HepG2 (cell line): Measurements from ENCODE around the gene TXNRD2.

Source experiments
- BRF2 ChIP-seq: sonication (generic); formaldehyde crosslinking; IDR thresholded peaks from 2 replicates; pipeline ENCODE4 v1.8.1; 2022; ENCODE audit warnings: mild to moderate bottlenecking, missing genetic modification reagents
- FOSL2 ChIP-seq: sonication (generic); formaldehyde crosslinking; IDR thresholded peaks from 2 replicates; pipeline ENCODE4 v1.4.0; 2020; ENCODE audit warnings: missing genetic modification reagents
- KDM1A ChIP-seq: IDR thresholded peaks from 2 replicates; pipeline ENCODE4 v1.6.1; 2016; ENCODE audit warnings: missing compliant biosample characterization

GRCh38 chr22:19876941-19877625 is 64.5 kb downstream of the TXNRD2 start:
- TF ChIP-seq KDM1A (CRISPR knock-in tag) (no peak), FOSL2 (CRISPR knock-in tag) (no peak), BRF2 (CRISPR knock-in tag) (no peak)
